ENCODE data around the gene SPATA31D3.

DNA sequence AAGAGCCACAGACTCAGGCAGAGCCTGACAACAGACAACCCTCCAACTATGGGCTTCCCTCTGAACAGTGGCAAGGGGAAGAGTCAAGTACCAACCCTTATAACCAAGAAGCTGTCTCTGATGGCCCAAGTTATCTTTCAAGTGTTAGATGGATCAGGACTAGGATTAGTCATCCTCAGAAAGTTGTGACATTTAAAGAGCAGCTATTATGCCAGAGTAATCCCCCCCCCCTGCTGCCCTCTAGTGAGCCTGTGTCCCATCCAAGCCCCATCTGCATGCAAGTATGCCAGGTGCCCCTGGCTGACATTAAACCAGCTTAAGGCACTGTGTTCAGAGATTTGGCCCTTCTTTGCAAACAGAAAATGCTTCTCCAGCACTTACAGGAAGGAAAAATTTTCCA lies 28.4 kb downstream of the SPATA31D3 start:
- TF ChIP-seq POLR2AphosphoS5 (IDR thresholded peaks at IDR 0.05): no peak
- TF ChIP-seq, protein P1, sequence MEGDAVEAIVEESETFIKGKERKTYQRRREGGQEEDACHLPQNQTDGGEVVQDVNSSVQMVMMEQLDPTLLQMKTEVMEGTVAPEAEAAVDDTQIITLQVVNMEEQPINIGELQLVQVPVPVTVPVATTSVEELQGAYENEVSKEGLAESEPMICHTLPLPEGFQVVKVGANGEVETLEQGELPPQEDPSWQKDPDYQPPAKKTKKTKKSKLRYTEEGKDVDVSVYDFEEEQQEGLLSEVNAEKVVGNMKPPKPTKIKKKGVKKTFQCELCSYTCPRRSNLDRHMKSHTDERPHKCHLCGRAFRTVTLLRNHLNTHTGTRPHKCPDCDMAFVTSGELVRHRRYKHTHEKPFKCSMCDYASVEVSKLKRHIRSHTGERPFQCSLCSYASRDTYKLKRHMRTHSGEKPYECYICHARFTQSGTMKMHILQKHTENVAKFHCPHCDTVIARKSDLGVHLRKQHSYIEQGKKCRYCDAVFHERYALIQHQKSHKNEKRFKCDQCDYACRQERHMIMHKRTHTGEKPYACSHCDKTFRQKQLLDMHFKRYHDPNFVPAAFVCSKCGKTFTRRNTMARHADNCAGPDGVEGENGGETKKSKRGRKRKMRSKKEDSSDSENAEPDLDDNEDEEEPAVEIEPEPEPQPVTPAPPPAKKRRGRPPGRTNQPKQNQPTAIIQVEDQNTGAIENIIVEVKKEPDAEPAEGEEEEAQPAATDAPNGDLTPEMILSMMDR (IDR thresholded peaks at IDR 0.05): no peak

All from esophagus muscularis mucosa (tissue), 3 donors.